GM23338 (cell line): ENCODE data around the gene CSKMT. TPM values are rescaled to one million over a fixed set of nuclear protein-coding genes. Genes with fewer than 3 reads are reported as not detected.

Experiments used
- ATAC-seq: fragments of 200-7000 bp; cut with Tn5 transposase; 3 replicates; pipeline ENCODE4 v1.9.1; 2020
- DNase-seq: peaks from one replicate; pipeline ENCODE4 v3.0.0-alpha.2; 2015; ENCODE audit warnings: low spot score
- H2AFZ ChIP-seq: fragments of 200-600 bp; sonication (generic); 2 replicates; pipeline ENCODE4 v1.8.0; 2016; ENCODE audit warnings: antibody characterized with exemption, mild to moderate bottlenecking, moderate library complexity
- H3F3A ChIP-seq: fragments of 200-600 bp; sonication (generic); replicated peaks from 2 replicates; pipeline ENCODE4 v1.8.0; 2017; ENCODE audit warnings: antibody characterized with exemption, mixed run types, low read depth
- H3K27ac ChIP-seq: fragments of 200-600 bp; sonication (generic); 2 replicates; pipeline ENCODE4 v1.6.1; 2016; ENCODE audit warnings: low read depth
- H3K27me3 ChIP-seq: fragments of 200-600 bp; sonication (generic); 2 replicates; pipeline ENCODE4 v1.8.0; 2016; ENCODE audit warnings: mild to moderate bottlenecking, mixed run types, moderate library complexity; ENCODE audit not compliant: insufficient read depth
- H3K36me3 ChIP-seq: fragments of 200-600 bp; sonication (generic); 2 replicates; pipeline ENCODE4 v1.8.0; 2016; ENCODE audit warnings: mild to moderate bottlenecking; ENCODE audit not compliant: insufficient read depth
- H3K4me1 ChIP-seq: fragments of 200-600 bp; sonication (generic); 2 replicates; pipeline ENCODE4 v1.8.0; 2016; ENCODE audit warnings: mild to moderate bottlenecking, moderate library complexity; ENCODE audit not compliant: insufficient read depth
- H3K4me2 ChIP-seq: fragments of 200-600 bp; sonication (generic); 2 replicates; pipeline ENCODE4 v1.7.1; 2017; ENCODE audit warnings: mixed run types
- H3K4me3 ChIP-seq: fragments of 200-600 bp; sonication (generic); 2 replicates; pipeline ENCODE4 v1.6.1; 2016; ENCODE audit warnings: mixed run types
- H3K79me2 ChIP-seq: fragments of 200-600 bp; sonication (generic); replicated peaks from 2 replicates; pipeline ENCODE4 v1.8.0; 2017; ENCODE audit warnings: mild to moderate bottlenecking; ENCODE audit not compliant: insufficient read depth
- H3K9me2 ChIP-seq: fragments of 200-600 bp; sonication (generic); 2 replicates; pipeline ENCODE4 v1.8.0; 2017; ENCODE audit not compliant: insufficient read depth
- H4K20me1 ChIP-seq: fragments of 200-600 bp; sonication (generic); replicated peaks from 2 replicates; pipeline ENCODE4 v1.8.0; 2017; ENCODE audit warnings: mild to moderate bottlenecking; ENCODE audit not compliant: insufficient read depth
- H3K27ac Mint-ChIP-seq: 2 replicates; pipeline ENCODE4 v1.8.0; 2020; ENCODE audit warnings: inconsistent platforms, mild to moderate bottlenecking, moderate library complexity, mixed read lengths
- H3K27me3 Mint-ChIP-seq: 3 replicates; pipeline ENCODE4 v1.8.0; 2022; ENCODE audit warnings: low read depth, mild to moderate bottlenecking, moderate library complexity, mixed read lengths, inconsistent platforms; ENCODE audit not compliant: insufficient read depth, poor library complexity
- H3K36me3 Mint-ChIP-seq: 3 replicates; pipeline ENCODE4 v1.8.0; 2021; ENCODE audit warnings: low read depth, mild to moderate bottlenecking, inconsistent platforms, moderate library complexity, mixed read lengths
- H3K4me1 Mint-ChIP-seq: 3 replicates; pipeline ENCODE4 v1.8.0; 2020; ENCODE audit warnings: mild to moderate bottlenecking, inconsistent platforms, mixed read lengths
- H3K4me3 Mint-ChIP-seq: 3 replicates; pipeline ENCODE4 v1.8.0; 2021; ENCODE audit warnings: moderate library complexity, mild to moderate bottlenecking, inconsistent platforms, mixed read lengths
- H3K9me3 Mint-ChIP-seq: 3 replicates; pipeline ENCODE4 v1.8.0; 2020; ENCODE audit warnings: moderate library complexity, mild to moderate bottlenecking, inconsistent platforms, mixed read lengths
- CTCF ChIP-seq, 2 experiments: fragments of 200-600 bp in 1 of 2; sonication (generic) in 1 of 2; conservative IDR thresholded peaks; 2 replicates each; pipeline versions ENCODE4 v1.5.1 to v1.6.1; 2016 to 2017; ENCODE audit warnings: antibody characterized with exemption in 2 of 2, low read depth in 2 of 2, mild to moderate bottlenecking in 2 of 2, moderate library complexity in 1 of 2
- EZH2 ChIP-seq: fragments of 200-600 bp; sonication (generic); IDR thresholded peaks from one replicate; pipeline ENCODE4 v1.8.0; 2017; ENCODE audit warnings: antibody characterized with exemption, mild to moderate bottlenecking, low read depth; ENCODE audit not compliant: unreplicated experiment
- JUNB ChIP-seq: IDR thresholded peaks from one replicate; pipeline ENCODE4 v1.6.1; 2016; ENCODE audit warnings: antibody characterized with exemption; ENCODE audit not compliant: unreplicated experiment
- NANOG ChIP-seq: IDR thresholded peaks from 2 replicates; pipeline ENCODE4 v1.6.1; 2016; ENCODE audit warnings: antibody characterized with exemption, borderline replicate concordance
- REST ChIP-seq: IDR thresholded peaks from one replicate; pipeline ENCODE4 v1.6.1; 2018; ENCODE audit warnings: antibody characterized with exemption; ENCODE audit not compliant: unreplicated experiment
- STAT1 ChIP-seq: IDR thresholded peaks from one replicate; pipeline ENCODE4 v1.6.1; 2016; ENCODE audit warnings: antibody characterized with exemption; ENCODE audit not compliant: unreplicated experiment
- ZNF114 ChIP-seq: fragments of 250-450 bp; sonication (Bioruptor Pico); IDR thresholded peaks from 2 replicates; pipeline ENCODE4 v1.5.0; 2020; ENCODE audit warnings: mild to moderate bottlenecking, moderate library complexity
- ZNF462 ChIP-seq: fragments of 250-450 bp; sonication (Bioruptor Pico); IDR thresholded peaks from 2 replicates; pipeline ENCODE4 v1.5.0; 2020; ENCODE audit warnings: mild to moderate bottlenecking, moderate library complexity
- polyA plus RNA-seq: library from polyadenylated mRNA; unstranded; fragments of >200 nt; fragmentation: Nextera tagmentation; extraction: Ambion mirVana; gene quantifications from 2 replicates; pipeline ENCODE4 v1.2.1, GENCODE V29; 2016
- total RNA-seq: library from RNA; depleted of rRNA; stranded (reverse); fragments of >200 nt; shearing (Covaris generic); gene quantifications from 2 replicates; pipeline ENCODE4 v1.2.3, GENCODE V29; 2014

Gene CSKMT
- total and polyA plus RNA-seq, 2 experiments from 2014 or later, result 8.0 to 25.6 TPM

GRCh38 chr11:62712861-62713260, 47.7 kb downstream of the CSKMT start (continued):
- no peak for TF ChIP-seq ZNF462 (CRISPR knock-in tag)
- no peak for TF ChIP-seq NANOG

- Histone ChIP-seq H3K4me1 (peaks cover 19% of the 10 kb centered on the region; the same call in 1 of the 2 replicates), H3F3A (peaks cover 64% of the 10 kb centered on the region), H3K9me2 (no peaks in the 10 kb centered on the region), H2AFZ (no peak overlapping the region), H3K27ac (peak overlapping the region; percentile 70), H3K4me2 (no peak overlapping the region), H3K27me3 (no peaks in the 10 kb centered on the region), H3K4me3 (no peak overlapping the region), H3K79me2 (peaks cover 19% of the 10 kb centered on the region), H3K36me3 (peaks cover 66% of the 10 kb centered on the region), H4K20me1 (peaks cover 12% of the 10 kb centered on the region)
- Mint-ChIP-seq H3K4me1 (peaks cover 64% of the 10 kb centered on the region), H3K36me3 (peaks cover 81% of the 10 kb centered on the region), H3K9me3 (no peaks in the 10 kb centered on the region), H3K4me3 (no peak overlapping the region; the same call in 2 of the 3 replicates), H3K27me3 (peaks cover 12% of the 10 kb centered on the region), H3K27ac (peak overlapping the region; percentile 90)
- DNase-seq, result no peak
- ATAC-seq, result no peak
- TF ChIP-seq CTCF (conservative IDR thresholded peaks at IDR 0.05; ENCODE audit: low read depth in 2 of 2), result no peak
- no peak for TF ChIP-seq EZH2
- no peak for TF ChIP-seq REST
- TF ChIP-seq STAT1, result no peak
- TF ChIP-seq NANOG, result no peak
- no peak for TF ChIP-seq ZNF114
- TF ChIP-seq JUNB, result no peak
Observed at GRCh38 chr11:62713343-62713742, 48.2 kb downstream of the CSKMT start.
